HT1080 (cell line): ENCODE data around the gene POLR2H. TPM values are rescaled to one million over a fixed set of nuclear protein-coding genes. Genes with fewer than 3 reads are reported as not detected.
A peak's percentile ranks its signal among the peaks of the same experiment; 100 is the strongest.

ENCODE experiments used
- DNase-seq: peaks from one replicate; pipeline ENCODE4 v3.0.0-alpha.2; 2015; ENCODE audit warnings: low read depth
- polyA plus RNA-seq, 2 experiments: library from polyadenylated mRNA; depleted of rRNA; stranded (reverse); fragments of >200 nt; gene quantifications; 2 replicates each; pipeline ENCODE4 v1.2.3, GENCODE V29; 2015
- total RNA-seq: library from RNA; depleted of rRNA; stranded (reverse); fragments of >200 nt; shearing (Covaris generic); gene quantifications from 2 replicates; pipeline ENCODE4 v1.2.3, GENCODE V29; 2014; rRNA removed

Gene POLR2H
- total RNA-seq = 327 and 330 TPM in 2 replicates
- 326 and 401 TPM in 2 replicates for polyA plus RNA-seq (2015; cell fraction: cytosol; rRNA removed)
- 386 and 402 TPM in 2 replicates for polyA plus RNA-seq (2015; cell fraction: nucleus; rRNA removed)

GRCh38 chr3:184361532-184361931 is at the start of gene POLR2H, which contains the start of gene CLCN2:
TSS of gene POLR2H (plus strand) at chr3:184361710. CDS start at chr3:184363493, 1,783 bp downstream.
TSS of gene CLCN2 (minus strand) at chr3:184361605. CDS start at chr3:184361479, 126 bp downstream.
- DNase-seq = peak; percentile 78

GRCh38 chr3:184314363-184314699 is 47.2 kb upstream of the POLR2H start, which contains the start of gene EIF4G1:
TSS of gene EIF4G1 (plus strand) at chr3:184314606. CDS start at chr3:184315797, 1,191 bp downstream.
- DNase-seq = peak; percentile 96

GRCh38 chr3:184314700-184315542 is 46.6 kb upstream of the POLR2H start:
- peak; percentile 75 for DNase-seq

- DNase-seq = no peak
These were observed 46.0 kb upstream of the POLR2H start for GRCh38 chr3:184315543-184315867.

GRCh38 chr3:184315871-184316661 is 45.4 kb upstream of the POLR2H start:
- no peak for DNase-seq

GRCh38 chr3:184316792-184317191 is 44.7 kb upstream of the POLR2H start:
- DNase-seq = no peak

GRCh38 chr3:184317201-184317600 is 44.3 kb upstream of the POLR2H start:
- no peak for DNase-seq

- DNase-seq = peak; percentile 97
These were observed 41.4 kb upstream of the POLR2H start for GRCh38 chr3:184320104-184320445.

- no peak for DNase-seq
These were observed 39.8 kb upstream of the POLR2H start for GRCh38 chr3:184321666-184322065.

GRCh38 chr3:184322731-184323487 is 38.6 kb upstream of the POLR2H start:
- no peak for DNase-seq

- DNase-seq = no peak
These were observed 37.8 kb upstream of the POLR2H start for GRCh38 chr3:184323696-184324095.

GRCh38 chr3:184325269-184325668 is 36.2 kb upstream of the POLR2H start:
- no peak for DNase-seq

GRCh38 chr3:184325715-184326369 is 35.7 kb upstream of the POLR2H start:
- no peak for DNase-seq

GRCh38 chr3:184327171-184327570 is 34.3 kb upstream of the POLR2H start:
- no peak for DNase-seq

GRCh38 chr3:184328516-184328915 is 33.0 kb upstream of the POLR2H start:
- DNase-seq = no peak

GRCh38 chr3:184332370-184333090 is 29.0 kb upstream of the POLR2H start:
- peak; percentile 98 for DNase-seq

GRCh38 chr3:184333190-184333589 is 28.3 kb upstream of the POLR2H start:
- no peak for DNase-seq

GRCh38 chr3:184333700-184334099 is 27.8 kb upstream of the POLR2H start:
- DNase-seq = no peak

GRCh38 chr3:184334470-184335158 is 26.9 kb upstream of the POLR2H start:
- peak; percentile 99 for DNase-seq

- no peak for DNase-seq
These were observed 26.2 kb upstream of the POLR2H start for GRCh38 chr3:184335291-184335660.
